A549 (cell line): ENCODE data around the gene KREMEN1. TPM values are rescaled to one million over a fixed set of nuclear protein-coding genes. Genes with fewer than 3 reads are reported as not detected.

Source experiments
- ATAC-seq, 2 experiments: fragments of 200-7000 bp in 1 of 2; fragments of >200 bp in 1 of 2; cut with Nextera tagmentation in 1 of 2; cut with Tn5 transposase in 1 of 2; 3 replicates each; pipeline versions ENCODE4 v1.8.0 to v1.9.1; 2018 to 2020; ENCODE audit warnings: mild to moderate bottlenecking in 1 of 2, moderate library complexity in 1 of 2
- CTCF ChIA-PET: fragments of 300-600 bp; sonication (Branson Sonifier 250); formaldehyde crosslinking; extraction: SDS; loops from one replicate; lab custom pipeline; 2021; ENCODE audit warnings: antibody characterized with exemption, inconsistent platforms; lab: Yijun Ruan, JAX
- POLR2A ChIA-PET: fragments of 350-600 bp; formaldehyde crosslinking; extraction: SDS; loops from one replicate; lab custom pipeline; 2021; ENCODE audit warnings: antibody characterized with exemption, inconsistent platforms; lab: Yijun Ruan, JAX
- DNase-seq, 2 experiments: peaks; one replicate each; pipeline versions ENCODE4 v3.0.0 to v3.0.0-alpha.2; 2011 to 2016; ENCODE audit warnings: low read depth in 1 of 2, low spot score in 1 of 2
- FAIRE-seq: peaks from 2 replicates; lab custom pipeline; 2011; peaks lifted over from hg19 to GRCh38; lab: Jason Lieb, UNC
- H3K27ac ChIP-seq, 2 experiments: fragments of >200 bp; sonication (Bioruptor Twin); formaldehyde crosslinking; 3 replicates each; pipeline ENCODE4 v1.5.1; 2016 to 2017
- H3K4me1 ChIP-seq: fragments of >200 bp; sonication (Bioruptor Twin); formaldehyde crosslinking; 3 replicates; pipeline ENCODE4 v1.6.1; 2016
- H3K4me2 ChIP-seq: fragments of >200 bp; sonication (Bioruptor Twin); formaldehyde crosslinking; 3 replicates; pipeline ENCODE4 v1.6.1; 2016
- H3K4me3 ChIP-seq: fragments of >200 bp; sonication (Bioruptor Twin); formaldehyde crosslinking; 3 replicates; pipeline ENCODE4 v1.5.1; 2016
- H3K9me3 ChIP-seq: fragments of >200 bp; sonication (Bioruptor Twin); formaldehyde crosslinking; 3 replicates; pipeline ENCODE4 v1.6.1; 2016
- CHD2 ChIP-seq: fragments of 150-350 bp; IDR thresholded peaks from 2 replicates; pipeline ENCODE4 v1.6.1; 2014; ENCODE audit warnings: low read length; ENCODE audit not compliant: partially characterized antibody
- CHD4 ChIP-seq: fragments of 200-600 bp; sonication (generic); IDR thresholded peaks from 2 replicates; pipeline ENCODE4 v1.6.1; 2016; ENCODE audit warnings: antibody characterized with exemption, mild to moderate bottlenecking, borderline replicate concordance
- EHF ChIP-seq: fragments of 250-450 bp; sonication (Bioruptor Pico); IDR thresholded peaks from 2 replicates; pipeline ENCODE4 v1.5.0; 2020; ENCODE audit warnings: mild to moderate bottlenecking
- EP300 ChIP-seq, 2 experiments: fragments of >200 bp; sonication (Bioruptor Twin); formaldehyde crosslinking; IDR thresholded peaks; 2 replicates in 1 of 2; 3 replicates in 1 of 2; pipeline ENCODE4 v1.6.1; 2016 to 2017
- HOXB5 ChIP-seq: fragments of 250-450 bp; sonication (Bioruptor Pico); IDR thresholded peaks from 2 replicates; pipeline ENCODE4 v1.5.0; 2020; ENCODE audit warnings: mild to moderate bottlenecking, moderate library complexity
- JUN ChIP-seq, 2 experiments: fragments of >200 bp; sonication (Bioruptor Twin); formaldehyde crosslinking; IDR thresholded peaks; 2 replicates in 1 of 2; 3 replicates in 1 of 2; pipeline ENCODE4 v1.6.1; 2016 to 2017
- KDM5A ChIP-seq: fragments of 200-600 bp; sonication (generic); IDR thresholded peaks from 2 replicates; pipeline ENCODE4 v1.6.1; 2016; ENCODE audit warnings: antibody characterized with exemption, mild to moderate bottlenecking
- NFE2L2 ChIP-seq: fragments of 150-350 bp; conservative IDR thresholded peaks from 2 replicates; pipeline ENCODE4 v1.6.1; 2014; ENCODE audit warnings: low read length
- POLR2A ChIP-seq: IDR thresholded peaks from 2 replicates; pipeline ENCODE4 v1.6.1; 2012; ENCODE audit warnings: mild to moderate bottlenecking, low read length
- RCOR1 ChIP-seq: fragments of 150-350 bp; IDR thresholded peaks from 2 replicates; pipeline ENCODE4 v1.6.1; 2014; ENCODE audit warnings: antibody characterized with exemption, low read length, low read depth
- SMC3 ChIP-seq: fragments of >200 bp; sonication (Bioruptor Twin); formaldehyde crosslinking; IDR thresholded peaks from 3 replicates; pipeline ENCODE4 v1.6.1; 2018; ENCODE audit warnings: inconsistent platforms
- ZFP36 ChIP-seq: fragments of 450-650 bp; IDR thresholded peaks from 2 replicates; pipeline ENCODE4 v1.6.1; 2014; ENCODE audit warnings: borderline replicate concordance; ENCODE audit not compliant: partially characterized antibody
- WGBS: methylation state at CpG from one replicate; pipeline ENCODE4 v1.1.6; 2017; ENCODE audit errors: missing lambda C conversion rate; 5-methylcytosine and 5-hydroxymethylcytosine counted together
- polyA plus RNA-seq, 4 experiments: library from polyadenylated mRNA; depleted of rRNA in 3 of 4; stranded (reverse); fragments of >200 nt; fragmentation: RNase III in 1 of 4; extraction: RNeasy Plus Mini Kit Qiagen cat#74134 plus additional on column Dnase treatment in 1 of 4; gene quantifications; 2 replicates in 3 of 4; 3 replicates in 1 of 4; pipeline ENCODE4 v1.2.3, GENCODE V29; 2011 to 2017
- TF ChIP-seq, protein P1 (sequence below): IDR thresholded peaks from 2 replicates; pipeline ENCODE4 v1.6.1; 2012
- TF ChIP-seq, protein P2 (sequence below): fragments of 200-600 bp; sonication (generic); IDR thresholded peaks from 2 replicates; pipeline ENCODE4 v1.6.1; 2016; ENCODE audit warnings: antibody characterized with exemption, mild to moderate bottlenecking, moderate library complexity
- TF ChIP-seq, protein P3 (sequence below): fragments of 150-350 bp; IDR thresholded peaks from 2 replicates; pipeline ENCODE4 v1.6.1; 2014; ENCODE audit warnings: low read depth, mild to moderate bottlenecking, low read length
- TF ChIP-seq, protein P4 (sequence below): fragments of 250-450 bp; sonication (Bioruptor Pico); IDR thresholded peaks from 2 replicates; pipeline ENCODE4 v1.5.0; 2021; ENCODE audit warnings: mild to moderate bottlenecking, moderate library complexity, borderline replicate concordance
- TF ChIP-seq, protein P5 (sequence below): fragments of 450-650 bp; IDR thresholded peaks from 2 replicates; pipeline ENCODE4 v1.6.1; 2014; ENCODE audit warnings: antibody characterized with exemption
- TF ChIP-seq, protein P6 (sequence below): fragments of 250-450 bp; sonication (Bioruptor Pico); IDR thresholded peaks from 2 replicates; pipeline ENCODE4 v1.5.0; 2020; ENCODE audit warnings: low read depth, mild to moderate bottlenecking, moderate library complexity

KREMEN1 gene
- polyA plus RNA-seq, 2 of the 4 experiments (the other 2 are of a cell fraction): 1.7 to 2.5 TPM

DNA sequence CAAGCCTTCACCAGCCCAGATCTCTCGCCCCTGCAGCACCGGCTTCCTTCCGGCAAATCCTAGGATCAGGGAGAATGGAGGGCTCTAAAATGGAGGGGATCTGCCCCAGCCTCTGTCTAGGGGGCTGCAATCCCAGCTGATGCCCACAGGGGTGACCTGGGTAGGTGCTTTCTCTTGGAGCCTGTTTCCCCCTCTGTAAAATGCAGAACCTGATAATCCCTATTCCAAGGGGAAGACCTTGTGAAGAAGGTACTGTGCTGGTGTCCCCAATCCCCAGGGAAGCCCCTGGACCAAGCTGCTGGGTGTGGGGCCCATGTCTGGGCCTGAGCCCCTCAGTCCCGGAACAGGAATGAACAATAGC is 135.6 kb downstream of the KREMEN1 start:
- Histone ChIP-seq H3K4me2 (no peak overlapping the region), H3K27ac (no peak overlapping the region), H3K9me3 (no peaks in the 10 kb centered on the region), H3K4me3 (no peak overlapping the region), H3K4me1 (no peaks in the 10 kb centered on the region)
- WGBS: 79% methylated on average over 3 of the region's 4 CpGs
- POLR2A ChIA-PET: no interaction called here
- TF ChIP-seq ZFP36 (no peak), HOXB5 (CRISPR knock-in tag) (no peak), CHD2 (no peak), POLR2A (no peak), SMC3 (no peak), JUN (IDR thresholded peaks at IDR 0.05) (no peak), RCOR1 (no peak)
- TF ChIP-seq, protein P1, sequence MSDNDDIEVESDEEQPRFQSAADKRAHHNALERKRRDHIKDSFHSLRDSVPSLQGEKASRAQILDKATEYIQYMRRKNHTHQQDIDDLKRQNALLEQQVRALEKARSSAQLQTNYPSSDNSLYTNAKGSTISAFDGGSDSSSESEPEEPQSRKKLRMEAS: no peak
- TF ChIP-seq, protein P2, sequence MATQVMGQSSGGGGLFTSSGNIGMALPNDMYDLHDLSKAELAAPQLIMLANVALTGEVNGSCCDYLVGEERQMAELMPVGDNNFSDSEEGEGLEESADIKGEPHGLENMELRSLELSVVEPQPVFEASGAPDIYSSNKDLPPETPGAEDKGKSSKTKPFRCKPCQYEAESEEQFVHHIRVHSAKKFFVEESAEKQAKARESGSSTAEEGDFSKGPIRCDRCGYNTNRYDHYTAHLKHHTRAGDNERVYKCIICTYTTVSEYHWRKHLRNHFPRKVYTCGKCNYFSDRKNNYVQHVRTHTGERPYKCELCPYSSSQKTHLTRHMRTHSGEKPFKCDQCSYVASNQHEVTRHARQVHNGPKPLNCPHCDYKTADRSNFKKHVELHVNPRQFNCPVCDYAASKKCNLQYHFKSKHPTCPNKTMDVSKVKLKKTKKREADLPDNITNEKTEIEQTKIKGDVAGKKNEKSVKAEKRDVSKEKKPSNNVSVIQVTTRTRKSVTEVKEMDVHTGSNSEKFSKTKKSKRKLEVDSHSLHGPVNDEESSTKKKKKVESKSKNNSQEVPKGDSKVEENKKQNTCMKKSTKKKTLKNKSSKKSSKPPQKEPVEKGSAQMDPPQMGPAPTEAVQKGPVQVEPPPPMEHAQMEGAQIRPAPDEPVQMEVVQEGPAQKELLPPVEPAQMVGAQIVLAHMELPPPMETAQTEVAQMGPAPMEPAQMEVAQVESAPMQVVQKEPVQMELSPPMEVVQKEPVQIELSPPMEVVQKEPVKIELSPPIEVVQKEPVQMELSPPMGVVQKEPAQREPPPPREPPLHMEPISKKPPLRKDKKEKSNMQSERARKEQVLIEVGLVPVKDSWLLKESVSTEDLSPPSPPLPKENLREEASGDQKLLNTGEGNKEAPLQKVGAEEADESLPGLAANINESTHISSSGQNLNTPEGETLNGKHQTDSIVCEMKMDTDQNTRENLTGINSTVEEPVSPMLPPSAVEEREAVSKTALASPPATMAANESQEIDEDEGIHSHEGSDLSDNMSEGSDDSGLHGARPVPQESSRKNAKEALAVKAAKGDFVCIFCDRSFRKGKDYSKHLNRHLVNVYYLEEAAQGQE: no peak
- 0 out of 6 replicates have a peak, but pooled peaks of 1 of the 2 experiments have one; percentile 19 for ATAC-seq
- CTCF ChIA-PET: no interaction called here
- FAIRE-seq: no peak
- DNase-seq: no peak

DNA sequence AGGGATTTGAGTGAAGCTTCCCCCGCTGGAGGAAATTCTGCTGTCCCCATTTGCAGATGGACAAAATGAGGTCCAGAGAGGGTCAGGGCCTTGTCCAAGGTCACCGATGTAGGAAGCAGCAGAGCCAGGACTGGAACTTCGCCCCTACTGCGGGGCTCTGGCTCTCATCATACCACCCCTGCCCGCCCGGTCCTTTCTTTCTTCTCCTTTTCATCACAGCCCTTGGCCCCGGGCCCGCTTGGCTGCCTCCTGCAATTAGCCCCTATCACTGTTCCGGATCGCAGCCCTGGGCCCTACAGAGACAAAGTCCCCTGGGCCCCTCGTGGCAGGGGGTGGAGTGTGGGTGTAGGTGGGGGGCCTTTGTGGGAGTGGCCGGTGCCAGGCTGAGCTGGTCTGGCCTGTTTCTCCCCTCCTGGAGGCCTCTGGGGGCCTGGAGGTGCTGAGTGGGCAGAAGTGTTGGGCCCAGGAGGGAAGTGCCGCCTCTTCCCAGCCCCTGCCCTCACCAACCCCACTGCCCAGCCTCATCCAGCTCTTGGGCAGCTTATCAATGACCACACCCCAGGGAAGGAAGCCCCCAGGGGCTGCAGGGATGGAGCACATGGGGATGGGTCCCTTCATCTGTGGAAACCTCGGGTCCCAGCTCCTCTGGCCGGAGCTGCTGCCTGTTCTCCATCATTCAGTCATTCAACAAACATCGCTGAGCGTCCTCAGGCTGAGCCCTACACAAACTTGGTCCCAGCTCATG is 136.2 kb downstream of the KREMEN1 start:
- WGBS: 91% methylated on average over 11 of the region's 17 CpGs
- FAIRE-seq (no peak), DNase-seq (no peak), ATAC-seq (no peak)
- Histone ChIP-seq H3K4me1 (no peaks in the 10 kb centered on the region), H3K4me2 (no peak overlapping the region), H3K9me3 (no peaks in the 10 kb centered on the region), H3K4me3 (no peak overlapping the region), H3K27ac (no peak overlapping the region)
- TF ChIP-seq, protein P3, sequence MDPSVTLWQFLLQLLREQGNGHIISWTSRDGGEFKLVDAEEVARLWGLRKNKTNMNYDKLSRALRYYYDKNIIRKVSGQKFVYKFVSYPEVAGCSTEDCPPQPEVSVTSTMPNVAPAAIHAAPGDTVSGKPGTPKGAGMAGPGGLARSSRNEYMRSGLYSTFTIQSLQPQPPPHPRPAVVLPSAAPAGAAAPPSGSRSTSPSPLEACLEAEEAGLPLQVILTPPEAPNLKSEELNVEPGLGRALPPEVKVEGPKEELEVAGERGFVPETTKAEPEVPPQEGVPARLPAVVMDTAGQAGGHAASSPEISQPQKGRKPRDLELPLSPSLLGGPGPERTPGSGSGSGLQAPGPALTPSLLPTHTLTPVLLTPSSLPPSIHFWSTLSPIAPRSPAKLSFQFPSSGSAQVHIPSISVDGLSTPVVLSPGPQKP: no peak
- CTCF ChIA-PET: interaction anchor here (1.1 to 1.6 kb wide), 2 partner anchors 9 to 54 kb away, joined by 3 to 4 read pairs; no protein-coding TSS in a partner anchor
- POLR2A ChIA-PET: no interaction called here

DNA sequence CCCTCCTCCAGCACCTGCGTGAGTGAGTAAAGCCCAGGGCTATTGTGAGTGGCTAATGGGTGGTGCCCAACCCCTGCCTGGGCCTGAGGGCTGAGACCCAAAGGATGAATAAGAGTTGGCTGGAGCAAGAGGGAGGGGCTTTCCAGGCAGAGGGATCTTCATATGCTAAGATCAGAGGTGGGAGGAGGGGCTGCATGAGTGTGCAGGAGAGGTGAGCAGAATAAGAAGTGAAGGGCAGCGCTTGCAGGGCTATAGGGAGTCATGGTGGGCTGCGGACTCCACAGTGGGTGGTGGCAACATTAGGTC is 136.7 kb downstream of the KREMEN1 start:
- no peak for DNase-seq
- TF ChIP-seq, protein P4, sequence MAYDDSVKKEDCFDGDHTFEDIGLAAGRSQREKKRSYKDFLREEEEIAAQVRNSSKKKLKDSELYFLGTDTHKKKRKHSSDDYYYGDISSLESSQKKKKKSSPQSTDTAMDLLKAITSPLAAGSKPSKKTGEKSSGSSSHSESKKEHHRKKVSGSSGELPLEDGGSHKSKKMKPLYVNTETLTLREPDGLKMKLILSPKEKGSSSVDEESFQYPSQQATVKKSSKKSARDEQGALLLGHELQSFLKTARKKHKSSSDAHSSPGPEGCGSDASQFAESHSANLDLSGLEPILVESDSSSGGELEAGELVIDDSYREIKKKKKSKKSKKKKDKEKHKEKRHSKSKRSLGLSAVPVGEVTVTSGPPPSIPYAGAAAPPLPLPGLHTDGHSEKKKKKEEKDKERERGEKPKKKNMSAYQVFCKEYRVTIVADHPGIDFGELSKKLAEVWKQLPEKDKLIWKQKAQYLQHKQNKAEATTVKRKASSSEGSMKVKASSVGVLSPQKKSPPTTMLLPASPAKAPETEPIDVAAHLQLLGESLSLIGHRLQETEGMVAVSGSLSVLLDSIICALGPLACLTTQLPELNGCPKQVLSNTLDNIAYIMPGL (CRISPR knock-in tag): no peak
- TF ChIP-seq POLR2A (no peak), EHF (no peak), EP300 (IDR thresholded peaks at IDR 0.05) (no peak), NFE2L2 (no peak), KDM5A (no peak), CHD4 (no peak)
- TF ChIP-seq, protein P1: no peak
- TF ChIP-seq, protein P5, sequence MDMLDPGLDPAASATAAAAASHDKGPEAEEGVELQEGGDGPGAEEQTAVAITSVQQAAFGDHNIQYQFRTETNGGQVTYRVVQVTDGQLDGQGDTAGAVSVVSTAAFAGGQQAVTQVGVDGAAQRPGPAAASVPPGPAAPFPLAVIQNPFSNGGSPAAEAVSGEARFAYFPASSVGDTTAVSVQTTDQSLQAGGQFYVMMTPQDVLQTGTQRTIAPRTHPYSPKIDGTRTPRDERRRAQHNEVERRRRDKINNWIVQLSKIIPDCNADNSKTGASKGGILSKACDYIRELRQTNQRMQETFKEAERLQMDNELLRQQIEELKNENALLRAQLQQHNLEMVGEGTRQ: no peak
- TF ChIP-seq, protein P2: no peak
- TF ChIP-seq, protein P6, sequence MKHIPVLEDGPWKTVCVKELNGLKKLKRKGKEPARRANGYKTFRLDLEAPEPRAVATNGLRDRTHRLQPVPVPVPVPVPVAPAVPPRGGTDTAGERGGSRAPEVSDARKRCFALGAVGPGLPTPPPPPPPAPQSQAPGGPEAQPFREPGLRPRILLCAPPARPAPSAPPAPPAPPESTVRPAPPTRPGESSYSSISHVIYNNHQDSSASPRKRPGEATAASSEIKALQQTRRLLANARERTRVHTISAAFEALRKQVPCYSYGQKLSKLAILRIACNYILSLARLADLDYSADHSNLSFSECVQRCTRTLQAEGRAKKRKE (CRISPR knock-in tag): no peak

More for the DNA sequence above, 136.7 kb downstream of the KREMEN1 start:
- ATAC-seq (no peak), FAIRE-seq (no peak)
- ChIA-PET CTCF (interaction anchor here (1.1 to 1.6 kb wide), 2 partner anchors 9 to 55 kb away, joined by 3 to 4 read pairs; no protein-coding TSS in a partner anchor), POLR2A (no interaction called here)
- Histone ChIP-seq H3K4me2 (no peak overlapping the region), H3K27ac (no peak overlapping the region), H3K9me3 (no peaks in the 10 kb centered on the region), H3K4me1 (no peaks in the 10 kb centered on the region), H3K4me3 (no peak overlapping the region)
- 66% methylated on average over 3 of the region's 3 CpGs for WGBS
